ENCODE data around the gene SLC12A7. TPM values are rescaled to one million over a fixed set of nuclear protein-coding genes. Genes with fewer than 3 reads are reported as not detected.

SLC12A7 gene
- polyA plus RNA-seq, 2 donors, result 4.0 to 4.7 TPM

DNA sequence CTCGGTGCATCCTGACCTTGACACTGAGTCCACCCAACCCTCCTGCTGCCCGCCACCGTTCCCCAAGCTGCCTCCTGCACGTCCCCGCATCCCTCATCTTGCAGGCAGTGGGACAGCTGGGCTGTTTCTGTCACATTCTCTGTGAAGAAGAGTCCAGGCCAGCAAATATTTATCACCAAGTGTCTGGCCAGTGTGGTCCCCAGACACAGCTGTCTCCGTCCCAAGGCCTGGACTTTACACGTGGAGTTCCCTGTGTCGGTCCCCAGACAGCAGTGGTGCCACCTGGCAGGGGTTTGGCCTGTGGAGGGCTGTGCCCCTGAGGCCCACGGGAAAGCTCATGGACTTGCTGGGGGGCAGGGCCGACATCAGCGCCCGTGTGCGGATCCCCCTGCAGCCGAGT lies 9.2 kb upstream of the SLC12A7 start:
- Histone ChIP-seq H3K9me3 (ENCODE audit: control insufficient read depth in 2 of 2, insufficient read depth in 1 of 2, low read depth in 1 of 2, low read length in 1 of 2) (no peaks in the 10 kb centered on the region), H3K27ac (ENCODE audit: low read depth in 2 of 2, low read length in 1 of 2) (no peak overlapping the region), H3K27me3 (ENCODE audit: control insufficient read depth in 1 of 2, insufficient read depth in 2 of 2, low read length in 2 of 2) (no peaks in the 10 kb centered on the region), H3K4me3 (ENCODE audit: low read depth in 1 of 2, low read length in 2 of 2) (no peak overlapping the region), H3K4me1 (ENCODE audit: control insufficient read depth in 2 of 2, insufficient read depth in 2 of 2, low read length in 1 of 2) (peaks cover 5 to 6% of the 10 kb centered on the region in 2 donors), H3K36me3 (ENCODE audit: control insufficient read depth in 2 of 2, insufficient read depth in 2 of 2, low read length in 1 of 2) (no peaks in the 10 kb centered on the region)
- WGBS, 2 donors, result 87 to 89% methylated on average over 14 of the region's 14 CpGs

DNA sequence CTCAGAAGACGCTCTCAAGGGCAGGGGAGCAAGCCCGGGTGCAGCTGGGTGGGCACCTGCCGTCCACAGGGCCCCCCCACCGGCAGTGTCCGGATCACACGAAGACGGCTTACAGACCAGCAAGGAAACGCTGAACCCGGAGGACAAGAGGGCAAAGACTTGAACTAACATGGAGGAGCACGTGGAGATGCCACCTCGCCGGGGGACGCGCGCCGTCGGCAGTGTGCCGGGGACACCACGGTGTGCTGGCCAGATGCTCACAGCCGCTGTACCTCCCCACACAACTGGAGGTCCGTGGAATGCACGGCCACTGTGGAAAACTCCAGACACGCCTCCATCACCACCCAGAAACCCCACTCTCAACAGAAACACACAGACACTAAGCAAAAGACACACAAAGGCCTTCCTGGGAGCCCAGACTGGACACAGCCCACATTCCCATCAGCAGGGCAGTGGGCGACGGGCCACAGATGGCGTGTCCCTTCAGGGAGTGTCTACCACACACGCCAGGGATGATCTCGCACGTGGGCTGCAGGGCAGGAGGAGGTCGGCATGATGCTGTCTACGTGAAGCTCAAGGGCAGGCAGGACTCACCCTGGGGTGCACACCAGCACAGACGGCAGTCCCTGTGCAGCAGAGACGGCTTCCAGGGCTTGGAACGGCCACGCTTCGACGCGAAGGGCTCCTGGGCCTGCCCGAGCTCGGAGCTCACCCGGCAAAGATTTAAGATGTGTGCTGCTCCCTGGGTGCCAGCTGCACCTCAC lies 8.6 kb upstream of the SLC12A7 start:
- Histone ChIP-seq H3K27ac (ENCODE audit: low read depth in 2 of 2, low read length in 1 of 2) (no peak overlapping the region), H3K4me1 (ENCODE audit: control insufficient read depth in 2 of 2, insufficient read depth in 2 of 2, low read length in 1 of 2) (peaks cover 5 to 6% of the 10 kb centered on the region in 2 donors), H3K9me3 (ENCODE audit: control insufficient read depth in 2 of 2, insufficient read depth in 1 of 2, low read depth in 1 of 2, low read length in 1 of 2) (no peaks in the 10 kb centered on the region), H3K27me3 (ENCODE audit: control insufficient read depth in 1 of 2, insufficient read depth in 2 of 2, low read length in 2 of 2) (no peaks in the 10 kb centered on the region), H3K36me3 (ENCODE audit: control insufficient read depth in 2 of 2, insufficient read depth in 2 of 2, low read length in 1 of 2) (no peaks in the 10 kb centered on the region), H3K4me3 (ENCODE audit: low read depth in 1 of 2, low read length in 2 of 2) (no peak overlapping the region)
- 87 to 90% methylated on average over 41 of the region's 41 CpGs for WGBS, 2 donors

DNA sequence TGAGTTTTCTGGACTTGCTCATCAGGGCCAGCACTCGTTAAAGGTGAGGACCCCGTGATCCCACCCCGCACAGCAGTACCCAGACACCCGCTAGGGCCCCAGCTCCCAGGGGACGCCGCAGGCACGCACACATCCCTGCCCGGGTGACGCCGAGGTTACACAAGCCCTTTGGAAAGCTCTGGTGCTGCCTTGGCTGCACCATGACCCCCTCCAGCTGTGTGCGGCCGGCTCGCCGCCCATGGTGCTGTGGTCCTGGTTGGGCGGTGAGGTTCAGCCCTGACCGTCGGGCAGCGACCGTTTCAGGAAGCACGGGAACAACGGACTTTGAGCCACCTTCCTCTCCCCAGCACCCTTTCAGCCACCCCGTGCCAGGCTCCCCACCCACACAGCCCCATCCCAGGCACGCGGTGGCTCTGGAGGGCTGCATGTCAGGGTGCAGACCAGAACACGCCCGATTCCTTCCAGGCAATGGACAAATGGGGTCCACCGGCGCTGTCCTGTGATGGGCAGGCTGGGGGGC lies 7.5 kb upstream of the SLC12A7 start:
- Histone ChIP-seq H3K4me1 (ENCODE audit: control insufficient read depth in 2 of 2, insufficient read depth in 2 of 2, low read length in 1 of 2) (peaks cover 5 to 6% of the 10 kb centered on the region in 2 donors), H3K27ac (ENCODE audit: low read depth in 2 of 2, low read length in 1 of 2) (no peak overlapping the region)
- WGBS, 2 donors, result 66 to 76% methylated on average over 28 of the region's 28 CpGs

DNA sequence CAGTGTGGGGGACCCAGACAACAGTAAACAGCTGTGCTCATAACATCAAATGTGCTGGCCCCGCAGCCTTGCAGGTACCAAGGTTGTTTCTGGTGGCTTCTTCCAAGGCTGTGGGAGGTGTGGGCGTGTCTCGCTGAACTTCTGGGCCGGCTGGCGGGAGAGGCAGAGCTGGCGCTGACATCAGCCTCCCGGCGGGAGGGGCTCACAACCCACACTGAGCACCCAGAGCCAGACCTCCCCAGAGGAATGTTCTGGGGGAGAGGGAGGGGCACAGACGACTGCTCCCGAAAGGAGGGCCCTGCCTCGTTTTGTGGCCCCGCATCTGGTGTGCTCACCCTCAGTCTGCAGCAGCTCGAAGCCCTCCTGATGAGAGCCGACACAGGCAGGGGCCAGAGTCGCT lies 6.9 kb upstream of the SLC12A7 start:
- Histone ChIP-seq H3K4me3 (ENCODE audit: low read depth in 1 of 2, low read length in 2 of 2) (no peak overlapping the region), H3K27me3 (ENCODE audit: control insufficient read depth in 1 of 2, insufficient read depth in 2 of 2, low read length in 2 of 2) (no peaks in the 10 kb centered on the region), H3K9me3 (ENCODE audit: control insufficient read depth in 2 of 2, insufficient read depth in 1 of 2, low read depth in 1 of 2, low read length in 1 of 2) (no peaks in the 10 kb centered on the region), H3K27ac (ENCODE audit: low read depth in 2 of 2, low read length in 1 of 2) (no peak overlapping the region), H3K4me1 (ENCODE audit: control insufficient read depth in 2 of 2, insufficient read depth in 2 of 2, low read length in 1 of 2) (peaks cover 5 to 6% of the 10 kb centered on the region in 2 donors), H3K36me3 (ENCODE audit: control insufficient read depth in 2 of 2, insufficient read depth in 2 of 2, low read length in 1 of 2) (no peaks in the 10 kb centered on the region)
- WGBS, 2 donors, result 21 to 33% methylated on average over 15 of the region's 15 CpGs

More for the DNA sequence above, 7.5 kb upstream of the SLC12A7 start:
- no peaks in the 10 kb centered on the region for H3K27me3 ChIP-seq (ENCODE audit: control insufficient read depth in 1 of 2, insufficient read depth in 2 of 2, low read length in 2 of 2)
- H3K36me3 ChIP-seq (ENCODE audit: control insufficient read depth in 2 of 2, insufficient read depth in 2 of 2, low read length in 1 of 2), result no peaks in the 10 kb centered on the region
- no peak overlapping the region for H3K4me3 ChIP-seq (ENCODE audit: low read depth in 1 of 2, low read length in 2 of 2)
- H3K9me3 ChIP-seq (ENCODE audit: control insufficient read depth in 2 of 2, insufficient read depth in 1 of 2, low read depth in 1 of 2, low read length in 1 of 2), result no peaks in the 10 kb centered on the region

DNA sequence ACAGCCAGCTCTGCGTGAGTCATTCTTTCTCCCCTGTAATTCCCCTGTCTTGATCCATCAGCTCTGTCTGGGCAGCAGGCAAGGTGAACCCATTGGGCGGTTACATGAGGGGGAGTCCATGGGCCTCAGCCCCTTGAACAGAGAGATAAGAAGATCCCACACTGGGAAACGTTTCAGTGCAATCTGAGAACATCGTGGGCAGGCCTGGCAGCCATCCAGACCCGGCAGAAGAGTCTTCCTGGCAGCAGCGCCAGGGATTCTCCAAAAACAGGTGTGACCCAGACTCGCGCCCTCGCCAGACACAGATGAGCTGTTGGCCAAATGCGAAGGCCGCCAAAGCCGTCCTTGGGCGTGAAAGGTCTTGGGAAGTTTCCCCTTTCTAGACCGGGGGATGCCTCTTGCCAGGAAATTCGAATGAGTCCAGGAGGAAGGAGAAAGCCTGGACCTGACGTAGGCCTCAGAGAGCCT lies 6.4 kb upstream of the SLC12A7 start:
- H3K9me3 ChIP-seq (ENCODE audit: control insufficient read depth in 2 of 2, insufficient read depth in 1 of 2, low read depth in 1 of 2, low read length in 1 of 2), result no peaks in the 10 kb centered on the region
- H3K4me3 ChIP-seq (ENCODE audit: low read depth in 1 of 2, low read length in 2 of 2), result no peak overlapping the region
- no peak overlapping the region for H3K27ac ChIP-seq (ENCODE audit: low read depth in 2 of 2, low read length in 1 of 2)
- no peaks in the 10 kb centered on the region for H3K36me3 ChIP-seq (ENCODE audit: control insufficient read depth in 2 of 2, insufficient read depth in 2 of 2, low read length in 1 of 2)
- 28 to 33% methylated on average over 16 of the region's 16 CpGs for WGBS, 2 donors
- H3K27me3 ChIP-seq (ENCODE audit: control insufficient read depth in 1 of 2, insufficient read depth in 2 of 2, low read length in 2 of 2), result no peaks in the 10 kb centered on the region
- H3K4me1 ChIP-seq (ENCODE audit: control insufficient read depth in 2 of 2, insufficient read depth in 2 of 2, low read length in 1 of 2), result peaks cover 2 to 6% of the 10 kb centered on the region in 2 donors

DNA sequence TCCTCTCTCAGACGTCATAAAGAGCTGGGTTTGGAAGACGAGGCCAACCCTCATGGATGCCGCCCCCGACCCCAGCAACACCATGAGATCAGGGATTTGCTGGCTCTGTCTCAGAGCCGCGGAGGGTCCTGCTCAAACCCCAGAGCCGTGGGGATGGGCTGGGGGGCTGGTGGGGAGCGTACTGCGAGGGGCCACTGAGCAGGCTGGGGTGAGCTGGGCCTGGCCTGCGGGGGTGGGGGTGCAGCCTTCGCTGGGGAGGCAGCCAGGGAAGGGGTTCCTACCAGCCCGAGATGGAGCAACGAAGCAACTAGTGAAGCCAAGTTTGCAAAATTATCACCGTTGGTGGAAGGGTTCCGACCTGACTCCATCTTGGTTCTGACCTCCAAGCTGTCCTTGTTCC lies 5.1 kb upstream of the SLC12A7 start:
- H3K9me3 ChIP-seq (ENCODE audit: control insufficient read depth in 2 of 2, insufficient read depth in 1 of 2, low read depth in 1 of 2, low read length in 1 of 2), result no peaks in the 10 kb centered on the region
- H3K27ac ChIP-seq (ENCODE audit: low read depth in 2 of 2, low read length in 1 of 2), result no peak overlapping the region
- no peaks in the 10 kb centered on the region for H3K36me3 ChIP-seq (ENCODE audit: control insufficient read depth in 2 of 2, insufficient read depth in 2 of 2, low read length in 1 of 2)
- H3K27me3 ChIP-seq (ENCODE audit: control insufficient read depth in 1 of 2, insufficient read depth in 2 of 2, low read length in 2 of 2), result no peaks in the 10 kb centered on the region
- peaks cover 2 to 6% of the 10 kb centered on the region in 2 donors for H3K4me1 ChIP-seq (ENCODE audit: control insufficient read depth in 2 of 2, insufficient read depth in 2 of 2, low read length in 1 of 2)
- H3K4me3 ChIP-seq (ENCODE audit: low read depth in 1 of 2, low read length in 2 of 2), result no peak overlapping the region
- 88% methylated on average over 15 of the region's 15 CpGs for WGBS, 2 donors

DNA sequence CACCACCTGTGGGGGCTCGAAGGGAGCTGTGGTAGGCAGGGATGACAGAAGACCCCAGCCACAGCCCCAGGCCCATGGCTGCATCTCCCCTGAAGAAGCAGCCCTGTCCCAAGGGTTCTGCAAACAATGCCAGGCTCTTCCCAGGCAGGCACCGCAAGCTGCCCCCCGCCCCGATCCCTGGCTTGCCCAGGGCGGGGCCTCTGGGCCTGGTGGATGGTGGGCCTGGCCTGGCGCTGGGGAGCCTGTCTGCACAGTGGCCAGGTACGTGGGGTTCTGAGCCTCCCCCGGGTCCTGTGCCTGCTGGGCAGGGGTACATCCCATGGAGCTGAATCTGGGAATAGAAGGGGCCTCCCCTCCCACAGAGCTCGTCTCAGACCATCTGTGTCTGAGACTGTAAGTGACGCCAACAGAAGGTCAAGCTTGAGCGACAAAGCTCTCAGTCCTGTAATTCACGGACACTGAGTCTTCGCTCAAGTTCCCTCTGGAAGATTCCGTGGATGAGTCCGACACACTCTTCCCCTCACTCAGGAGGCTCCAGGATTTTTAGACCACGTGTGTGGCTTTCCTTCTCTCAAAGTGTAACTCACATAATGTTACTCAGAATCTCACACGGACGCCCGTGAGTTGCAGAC lies 4.4 kb upstream of the SLC12A7 start:
- Histone ChIP-seq H3K27me3 (ENCODE audit: control insufficient read depth in 1 of 2, insufficient read depth in 2 of 2, low read length in 2 of 2) (no peaks in the 10 kb centered on the region), H3K4me1 (ENCODE audit: control insufficient read depth in 2 of 2, insufficient read depth in 2 of 2, low read length in 1 of 2) (peaks cover 2 to 6% of the 10 kb centered on the region in 2 donors)
- WGBS, 2 donors, result 91 to 93% methylated on average over 19 of the region's 19 CpGs

DNA sequence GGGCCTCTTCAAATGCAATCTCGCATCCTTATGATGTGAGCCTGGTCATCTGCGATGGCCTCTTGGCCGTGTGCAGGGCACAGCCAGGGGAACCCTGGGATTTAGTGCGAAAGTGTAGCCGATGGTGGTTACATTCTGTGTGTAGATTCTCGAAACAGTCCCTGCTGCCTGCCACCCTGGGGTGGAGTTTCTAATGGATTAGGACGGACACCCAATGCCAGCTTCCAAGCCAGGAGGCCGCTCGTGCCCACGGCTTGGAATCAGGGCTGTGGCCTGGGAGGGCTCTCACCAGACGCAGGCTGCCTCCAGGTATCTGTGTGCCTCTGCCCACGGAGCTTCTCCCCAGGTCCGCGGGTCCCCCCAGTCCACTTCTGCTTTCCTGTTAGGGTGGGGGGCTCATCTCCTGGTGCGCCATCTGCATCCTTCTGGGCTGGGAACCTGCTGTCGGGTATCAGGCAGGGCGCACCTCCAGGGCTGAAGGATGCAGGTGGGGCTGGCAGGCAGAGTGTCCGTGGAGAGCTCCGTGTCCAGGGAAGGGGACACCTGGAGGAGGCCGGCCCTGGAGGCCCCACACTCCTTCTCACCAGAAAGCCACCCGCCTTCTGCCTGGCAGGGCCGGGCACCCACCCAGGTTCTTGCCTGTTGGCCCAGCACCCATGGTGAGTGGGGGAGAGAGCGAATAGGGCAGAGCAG lies 3.4 kb upstream of the SLC12A7 start:
- Histone ChIP-seq H3K27me3 (ENCODE audit: control insufficient read depth in 1 of 2, insufficient read depth in 2 of 2, low read length in 2 of 2) (no peaks in the 10 kb centered on the region), H3K36me3 (ENCODE audit: control insufficient read depth in 2 of 2, insufficient read depth in 2 of 2, low read length in 1 of 2) (no peaks in the 10 kb centered on the region), H3K9me3 (ENCODE audit: control insufficient read depth in 2 of 2, insufficient read depth in 1 of 2, low read depth in 1 of 2, low read length in 1 of 2) (no peaks in the 10 kb centered on the region), H3K27ac (ENCODE audit: low read depth in 2 of 2, low read length in 1 of 2) (no peak overlapping the region), H3K4me3 (ENCODE audit: low read depth in 1 of 2, low read length in 2 of 2) (no peak overlapping the region), H3K4me1 (ENCODE audit: control insufficient read depth in 2 of 2, insufficient read depth in 2 of 2, low read length in 1 of 2) (peaks cover 2 to 9% of the 10 kb centered on the region in 2 donors)
- 90 to 93% methylated on average over 23 of the region's 23 CpGs for WGBS, 2 donors

More for the DNA sequence above, 4.4 kb upstream of the SLC12A7 start:
- H3K36me3 ChIP-seq (ENCODE audit: control insufficient read depth in 2 of 2, insufficient read depth in 2 of 2, low read length in 1 of 2), result no peaks in the 10 kb centered on the region
- H3K4me3 ChIP-seq (ENCODE audit: low read depth in 1 of 2, low read length in 2 of 2), result no peak overlapping the region
- H3K9me3 ChIP-seq (ENCODE audit: control insufficient read depth in 2 of 2, insufficient read depth in 1 of 2, low read depth in 1 of 2, low read length in 1 of 2), result no peaks in the 10 kb centered on the region
- H3K27ac ChIP-seq (ENCODE audit: low read depth in 2 of 2, low read length in 1 of 2), result no peak overlapping the region

DNA sequence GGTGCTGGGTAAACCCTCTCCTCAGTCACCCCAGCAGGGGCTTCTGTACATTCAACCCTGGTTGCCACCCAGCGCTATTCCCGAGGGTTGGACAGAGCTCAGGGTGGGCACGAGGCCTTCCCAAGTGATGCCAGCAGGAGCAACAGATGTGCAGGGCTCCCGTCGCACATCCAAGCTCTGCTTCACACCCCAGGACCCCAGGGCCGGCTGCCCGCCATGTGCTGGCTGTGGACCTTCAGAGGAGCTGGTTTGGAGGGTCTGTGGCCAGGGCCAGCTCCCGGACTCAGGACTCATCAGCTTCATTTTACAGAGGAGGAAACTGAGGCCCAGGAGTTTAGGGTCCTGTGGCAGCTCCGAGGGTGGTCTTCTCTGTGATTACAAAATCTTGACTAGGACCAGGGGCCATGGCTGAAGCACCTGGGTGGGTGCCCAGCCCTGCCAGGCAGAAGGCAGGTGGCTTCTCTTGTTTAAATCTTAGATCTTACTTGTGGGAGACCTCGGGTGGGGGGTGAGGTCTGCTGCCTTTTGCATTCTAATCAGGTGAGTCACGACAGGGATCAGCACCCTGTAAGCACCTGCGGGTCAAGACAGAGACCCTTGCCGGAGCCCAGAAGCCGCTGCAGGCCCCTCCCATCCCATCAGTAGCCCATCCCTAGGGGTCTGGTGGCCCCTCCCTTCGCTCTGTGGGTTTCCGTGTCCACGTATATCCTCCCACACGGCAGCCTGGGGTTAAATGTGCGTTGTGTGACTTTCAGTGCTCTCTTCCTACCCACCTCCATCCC lies 2.1 kb upstream of the SLC12A7 start:
- Histone ChIP-seq H3K9me3 (ENCODE audit: control insufficient read depth in 2 of 2, insufficient read depth in 1 of 2, low read depth in 1 of 2, low read length in 1 of 2) (no peaks in the 10 kb centered on the region), H3K4me3 (ENCODE audit: low read depth in 1 of 2, low read length in 2 of 2) (no peak overlapping the region), H3K36me3 (ENCODE audit: control insufficient read depth in 2 of 2, insufficient read depth in 2 of 2, low read length in 1 of 2) (no peaks in the 10 kb centered on the region), H3K27me3 (ENCODE audit: control insufficient read depth in 1 of 2, insufficient read depth in 2 of 2, low read length in 2 of 2) (no peaks in the 10 kb centered on the region), H3K4me1 (ENCODE audit: control insufficient read depth in 2 of 2, insufficient read depth in 2 of 2, low read length in 1 of 2) (peaks cover 0 to 11% of the 10 kb centered on the region in 2 donors), H3K27ac (ENCODE audit: low read depth in 2 of 2, low read length in 1 of 2) (no peak overlapping the region)
- 78 to 81% methylated on average over 19 of the region's 19 CpGs for WGBS, 2 donors

All from esophagus (tissue), 2 donors.